Ascending aorta (tissue), 2 donors: ENCODE data around the gene NUMBL. TPM values are rescaled to one million over a fixed set of nuclear protein-coding genes. Genes with fewer than 3 reads are reported as not detected.
A peak's percentile ranks its signal among the peaks of the same experiment; 100 is the strongest.

Experiments used
- DNase-seq, 2 donors: peaks; one replicate each; pipeline ENCODE4 v3.0.0-alpha.2; 2019; ENCODE audit warnings: low spot score in 2 of 2
- H3K27ac ChIP-seq, 2 donors: fragments of 200-600 bp; sonication (generic); one replicate each; pipeline ENCODE4 v1.5.1; 2016 to 2017; ENCODE audit warnings: mild to moderate bottlenecking in 1 of 2
- H3K27me3 ChIP-seq: fragments of 200-600 bp; sonication (generic); one replicate; pipeline ENCODE4 v1.5.1; 2017
- H3K36me3 ChIP-seq, 2 donors: fragments of 200-600 bp; sonication (generic); one replicate each; pipeline ENCODE4 v1.5.1; 2016
- H3K4me1 ChIP-seq, 2 donors: fragments of 200-600 bp; sonication (generic); one replicate each; pipeline ENCODE4 v1.5.1; 2016 to 2017; ENCODE audit warnings: mild to moderate bottlenecking in 1 of 2
- H3K4me3 ChIP-seq, 2 donors: fragments of 200-600 bp; sonication (generic); one replicate each; pipeline ENCODE4 v1.5.1; 2016 to 2017; ENCODE audit warnings: mild to moderate bottlenecking in 1 of 2
- H3K9me3 ChIP-seq, 2 donors: fragments of 200-600 bp; sonication (generic); one replicate each; pipeline ENCODE4 v1.5.1; 2016
- intact Hi-C: fragments of 100-400 bp; cut with DNase I; formaldehyde crosslinking; loops from one replicate; pipeline ENCODE4 v1.15.1; 2023
- total RNA-seq: library from RNA; depleted of rRNA; stranded (reverse); fragments of >200 nt; gene quantifications from one replicate; pipeline ENCODE4 v1.1.0, GENCODE V29; 2016
- TF ChIP-seq, protein P1 (sequence below), 3 experiments: fragments of 200-600 bp in 2 of 3; fragments of 450-650 bp in 1 of 3; sonication (generic) in 2 of 3; IDR thresholded peaks; one replicate each; pipeline ENCODE4 v1.5.1; 2016 to 2019; ENCODE audit warnings: antibody characterized with exemption in 3 of 3, mild to moderate bottlenecking in 1 of 3, moderate library complexity in 1 of 3

Gene NUMBL
- total RNA-seq, 1 donor from 2014 or later = 360 TPM

DNA sequence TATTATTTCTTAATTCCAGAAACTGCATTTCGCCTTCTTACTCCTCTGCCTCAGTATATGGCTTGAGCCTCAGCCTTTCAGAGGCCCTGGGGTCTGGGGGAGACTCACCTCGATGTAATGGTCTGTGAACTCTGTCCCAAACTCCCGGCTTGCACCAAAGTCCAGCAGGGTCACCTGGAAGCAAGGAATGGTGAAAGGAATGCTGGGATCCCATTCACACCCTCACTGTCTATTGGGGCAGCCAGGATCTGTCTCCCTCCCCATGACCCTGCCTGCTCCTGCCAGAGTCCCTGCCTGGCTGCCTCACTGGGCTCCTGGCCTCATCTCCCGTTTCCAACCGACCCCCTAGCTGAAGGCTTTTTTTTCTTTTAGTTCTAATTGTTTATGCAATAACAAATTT, 5.4 kb upstream of the NUMBL start:
- no peak overlapping the region for H3K27ac ChIP-seq
- no peaks in the 10 kb centered on the region for H3K9me3 ChIP-seq
- intact Hi-C loops = no loop called here
- H3K4me1 ChIP-seq = peaks cover 0 to 8% of the 10 kb centered on the region in 2 donors
- H3K36me3 ChIP-seq = peaks cover 21 to 39% of the 10 kb centered on the region in 2 donors
- DNase-seq = no peak
- TF ChIP-seq, protein P1, sequence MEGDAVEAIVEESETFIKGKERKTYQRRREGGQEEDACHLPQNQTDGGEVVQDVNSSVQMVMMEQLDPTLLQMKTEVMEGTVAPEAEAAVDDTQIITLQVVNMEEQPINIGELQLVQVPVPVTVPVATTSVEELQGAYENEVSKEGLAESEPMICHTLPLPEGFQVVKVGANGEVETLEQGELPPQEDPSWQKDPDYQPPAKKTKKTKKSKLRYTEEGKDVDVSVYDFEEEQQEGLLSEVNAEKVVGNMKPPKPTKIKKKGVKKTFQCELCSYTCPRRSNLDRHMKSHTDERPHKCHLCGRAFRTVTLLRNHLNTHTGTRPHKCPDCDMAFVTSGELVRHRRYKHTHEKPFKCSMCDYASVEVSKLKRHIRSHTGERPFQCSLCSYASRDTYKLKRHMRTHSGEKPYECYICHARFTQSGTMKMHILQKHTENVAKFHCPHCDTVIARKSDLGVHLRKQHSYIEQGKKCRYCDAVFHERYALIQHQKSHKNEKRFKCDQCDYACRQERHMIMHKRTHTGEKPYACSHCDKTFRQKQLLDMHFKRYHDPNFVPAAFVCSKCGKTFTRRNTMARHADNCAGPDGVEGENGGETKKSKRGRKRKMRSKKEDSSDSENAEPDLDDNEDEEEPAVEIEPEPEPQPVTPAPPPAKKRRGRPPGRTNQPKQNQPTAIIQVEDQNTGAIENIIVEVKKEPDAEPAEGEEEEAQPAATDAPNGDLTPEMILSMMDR (IDR thresholded peaks at IDR 0.05) = no peak
- H3K27me3 ChIP-seq = no peaks in the 10 kb centered on the region
- no peak overlapping the region for H3K4me3 ChIP-seq

DNA sequence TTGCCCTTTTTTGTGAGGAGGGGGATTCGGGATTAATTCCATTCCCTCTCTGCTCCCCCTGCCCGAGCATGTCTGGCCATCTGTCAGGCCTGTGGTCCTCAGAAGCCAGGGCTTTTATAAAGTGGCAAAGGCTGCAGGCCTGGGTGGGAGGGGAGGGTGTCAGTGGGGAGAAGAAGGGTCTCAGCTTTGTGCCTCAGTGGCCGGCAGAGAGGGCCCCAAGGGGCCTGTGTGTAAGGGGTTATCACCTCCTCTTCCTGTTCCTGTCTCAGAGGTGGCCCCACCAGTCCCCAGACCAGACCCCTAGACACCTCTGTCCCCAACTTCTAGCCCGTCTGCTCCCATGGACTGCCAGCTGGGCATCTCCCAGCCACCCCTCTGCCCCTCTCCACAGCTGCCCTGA, 3.4 kb upstream of the NUMBL start:
- Histone ChIP-seq H3K27ac (no peak overlapping the region), H3K27me3 (no peaks in the 10 kb centered on the region), H3K9me3 (no peaks in the 10 kb centered on the region), H3K4me3 (no peak overlapping the region), H3K36me3 (peaks cover 8 to 21% of the 10 kb centered on the region in 2 donors), H3K4me1 (peaks cover 1 to 8% of the 10 kb centered on the region in 2 donors)
- DNase-seq = no peak
- TF ChIP-seq, protein P1 (IDR thresholded peaks at IDR 0.05) = no peak
- intact Hi-C loops = loop anchor here (5.0 kb wide), 1 partner anchor 42 kb away; no protein-coding TSS in a partner anchor

DNA sequence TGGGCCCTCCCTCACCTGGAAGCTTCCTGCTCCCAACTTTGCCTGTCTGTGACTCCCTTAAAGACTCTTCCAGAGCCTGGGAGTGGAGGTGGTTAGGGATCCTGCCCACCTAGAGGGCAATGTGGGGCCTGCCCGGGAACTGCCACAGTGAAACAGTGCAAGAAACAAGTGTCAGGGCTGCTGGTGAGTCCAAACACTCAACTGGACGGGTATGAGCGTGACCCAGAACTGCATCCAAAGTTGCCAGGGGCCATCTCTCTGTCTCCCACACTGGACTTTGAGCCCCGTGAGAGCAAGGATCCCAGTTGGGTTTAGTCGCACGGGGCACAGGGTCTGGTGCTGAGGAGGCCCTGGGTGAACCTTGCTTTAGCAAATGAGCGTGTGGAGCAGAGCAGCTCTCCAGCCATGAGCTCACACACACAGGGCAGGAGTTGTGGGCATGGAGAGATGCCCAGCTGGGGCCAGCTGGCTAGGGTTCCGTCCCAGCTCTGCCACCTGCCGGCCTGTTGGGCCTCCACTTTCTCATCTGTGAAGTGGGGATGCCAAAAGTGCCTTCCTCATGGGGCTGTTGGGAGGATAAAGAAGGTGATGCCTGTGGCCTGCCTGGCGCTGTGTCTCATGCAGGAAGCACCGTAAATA, 2.8 kb upstream of the NUMBL start:
- Histone ChIP-seq H3K4me3 (no peak overlapping the region), H3K27me3 (no peaks in the 10 kb centered on the region), H3K27ac (no peak overlapping the region), H3K36me3 (peaks cover 8 to 18% of the 10 kb centered on the region in 2 donors), H3K4me1 (peaks cover 6 to 12% of the 10 kb centered on the region in 2 donors), H3K9me3 (no peaks in the 10 kb centered on the region)
- TF ChIP-seq, protein P1 (IDR thresholded peaks at IDR 0.05) = no peak
- no peak for DNase-seq
- intact Hi-C loops = loop anchor here (5.0 kb wide), 1 partner anchor 41 kb away; no protein-coding TSS in a partner anchor

DNA sequence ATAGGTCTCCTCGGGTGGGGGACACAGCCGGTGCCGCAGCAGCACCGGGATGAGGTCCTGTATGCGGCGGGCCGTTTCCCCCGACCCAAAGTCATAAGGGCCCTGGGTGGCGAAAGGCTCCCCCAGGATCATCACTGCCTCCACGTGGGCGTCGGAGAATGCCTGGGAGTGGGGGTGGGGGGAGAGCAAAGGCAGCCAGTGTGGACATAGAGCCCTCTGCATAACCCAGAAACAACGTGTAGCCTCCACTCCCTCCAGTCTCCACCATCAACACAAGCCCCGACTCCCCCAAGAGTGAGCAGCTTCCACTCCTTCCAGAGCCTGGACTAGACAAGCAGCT, 1.7 kb upstream of the NUMBL start:
- no peak overlapping the region for H3K4me3 ChIP-seq
- H3K27ac ChIP-seq = peak overlapping the region in 1 of 2 donors; percentile 93

DNA sequence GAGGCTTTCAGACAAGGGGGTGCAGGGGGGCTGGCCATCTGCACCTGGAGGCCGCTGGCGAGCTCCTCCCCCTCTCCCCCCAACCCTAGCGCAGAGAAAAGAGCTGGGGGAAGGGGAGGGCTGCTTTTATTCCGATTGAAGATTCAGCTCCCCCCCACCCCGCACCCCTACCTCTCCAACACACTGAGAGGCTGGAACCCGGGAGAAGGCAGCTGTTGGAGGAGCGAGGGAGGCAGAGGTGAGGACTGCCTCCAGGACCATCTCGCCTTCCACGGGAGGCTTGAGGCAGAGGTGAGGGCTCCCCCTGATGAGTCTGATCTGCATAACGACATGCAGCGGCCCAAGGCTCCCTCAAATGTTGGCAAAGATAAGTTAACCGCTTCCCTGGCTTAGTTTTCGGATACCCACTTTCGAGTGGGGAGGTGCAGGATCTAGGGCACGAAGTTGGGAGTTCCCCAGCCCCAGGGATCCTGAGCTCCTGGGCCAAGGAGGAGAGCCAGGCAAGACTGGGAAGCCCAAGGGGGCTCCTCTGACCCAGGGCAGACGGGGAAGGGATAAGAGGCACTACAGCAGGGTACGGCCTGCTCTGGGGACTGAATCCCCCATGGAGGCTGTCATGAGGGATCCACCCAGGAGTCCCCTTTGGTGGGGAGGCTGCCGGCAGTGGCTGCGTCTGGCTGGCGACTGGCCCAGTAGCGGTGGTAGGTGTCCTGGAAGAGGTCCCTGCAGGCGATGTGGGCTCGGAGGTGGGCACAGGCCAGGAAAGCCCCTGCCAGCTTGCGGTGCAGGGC, 1.2 kb upstream of the NUMBL start:
- TF ChIP-seq, protein P1 (IDR thresholded peaks at IDR 0.05) = no peak
- Histone ChIP-seq H3K36me3 (peaks cover 11 to 23% of the 10 kb centered on the region in 2 donors), H3K27me3 (no peaks in the 10 kb centered on the region), H3K27ac (peak overlapping the region; percentile 89 to 93), H3K4me3 (peak overlapping the region; percentile 84 to 86), H3K9me3 (no peaks in the 10 kb centered on the region), H3K4me1 (peaks cover 6 to 24% of the 10 kb centered on the region in 2 donors)
- DNase-seq = no peak
- intact Hi-C loops = loop anchor here (5.0 kb wide), 1 partner anchor 39 kb away; no protein-coding TSS in a partner anchor

More for the DNA sequence above, 1.7 kb upstream of the NUMBL start:
- TF ChIP-seq, protein P1 (IDR thresholded peaks at IDR 0.05) = no peak
- intact Hi-C loops = loop anchor here (5.0 kb wide), 1 partner anchor 40 kb away; no protein-coding TSS in a partner anchor
- Histone ChIP-seq H3K4me1 (peaks cover 6 to 22% of the 10 kb centered on the region in 2 donors), H3K9me3 (no peaks in the 10 kb centered on the region), H3K27me3 (no peaks in the 10 kb centered on the region), H3K36me3 (peaks cover 8 to 18% of the 10 kb centered on the region in 2 donors)
- DNase-seq = no peak
